SK-N-SH (cell line): ENCODE measurements around the gene NANOS3. TPM values are rescaled to one million over a fixed set of nuclear protein-coding genes. Genes with fewer than 3 reads are reported as not detected.

Source experiments
- CTCF ChIA-PET: fragments of 300-600, 350-600 bp; formaldehyde crosslinking; extraction: SDS; loops from one replicate; lab custom pipeline; 2021; lab: Yijun Ruan, JAX
- POLR2A ChIA-PET: fragments of 350-600 bp; sonication (Branson Sonifier 250); formaldehyde crosslinking; extraction: SDS; loops from one replicate; lab custom pipeline; 2020; ENCODE audit warnings: antibody characterized with exemption, inconsistent platforms; lab: Yijun Ruan, JAX
- DNase-seq: peaks from one replicate; pipeline ENCODE4 v3.0.0; 2012
- H2AFZ ChIP-seq: fragments of 200-600 bp; sonication (generic); 2 replicates; pipeline ENCODE4 v1.8.1; 2016; ENCODE audit warnings: antibody characterized with exemption, mild to moderate bottlenecking, low read depth
- H3F3A ChIP-seq: fragments of 200-600 bp; sonication (generic); replicated peaks from 2 replicates; pipeline ENCODE3; 2016; ENCODE audit warnings: antibody characterized with exemption, mild to moderate bottlenecking; ENCODE audit not compliant: insufficient read depth
- H3K27ac ChIP-seq, 2 experiments: fragments of 200-500 bp in 1 of 2; fragments of 200-600 bp in 1 of 2; sonication (Bioruptor generic) in 1 of 2; sonication (generic), shearing (Covaris generic) in 1 of 2; 2 replicates each; pipeline versions ENCODE4 v1.5.1 to v1.6.1; 2014 to 2016; ENCODE audit warnings: low read depth in 2 of 2, inconsistent platforms in 1 of 2, low read length in 1 of 2, mild to moderate bottlenecking in 1 of 2, mixed read lengths in 1 of 2
- H3K27me3 ChIP-seq: fragments of 200-600 bp; sonication (generic), shearing (Covaris generic); 2 replicates; pipeline ENCODE4 v1.6.1; 2016; ENCODE audit warnings: mixed run types; ENCODE audit not compliant: insufficient read depth
- H3K36me3 ChIP-seq, 2 experiments: fragments of 200-500 bp in 1 of 2; fragments of 200-600 bp in 1 of 2; sonication (Bioruptor generic) in 1 of 2; sonication (generic) in 1 of 2; replicated peaks in 1 of 2; 2 replicates each; pipeline versions ENCODE3 to v1.5.1; 2014 to 2016; ENCODE audit warnings: low read length in 1 of 2, mild to moderate bottlenecking in 1 of 2; ENCODE audit not compliant: insufficient read depth in 2 of 2, control insufficient read depth in 1 of 2
- H3K4me1 ChIP-seq, 2 experiments: fragments of 200-500 bp in 1 of 2; fragments of 200-600 bp in 1 of 2; sonication (Bioruptor generic) in 1 of 2; sonication (generic), shearing (Covaris generic) in 1 of 2; 2 replicates each; pipeline versions ENCODE4 v1.5.1 to v1.6.1; 2014 to 2016; ENCODE audit warnings: low read depth in 1 of 2, low read length in 1 of 2, mixed run types in 1 of 2; ENCODE audit not compliant: insufficient read depth in 2 of 2, control insufficient read depth in 1 of 2
- H3K4me2 ChIP-seq: fragments of 200-600 bp; sonication (generic), shearing (Covaris generic); 2 replicates; pipeline ENCODE4 v1.6.1; 2017; ENCODE audit warnings: mixed run types
- H3K4me3 ChIP-seq, 2 experiments: fragments of 200-500 bp in 1 of 2; fragments of 200-600 bp in 1 of 2; sonication (Bioruptor generic) in 1 of 2; sonication (generic), shearing (Covaris generic) in 1 of 2; 2 replicates each; pipeline versions ENCODE4 v1.5.1 to v1.8.1; 2014 to 2016; ENCODE audit warnings: low read depth in 2 of 2, inconsistent platforms in 1 of 2, low read length in 1 of 2, mild to moderate bottlenecking in 1 of 2, mixed read lengths in 1 of 2, moderate library complexity in 1 of 2
- H3K79me2 ChIP-seq: fragments of 200-600 bp; sonication (generic); 2 replicates; pipeline ENCODE4 v1.8.1; 2017; ENCODE audit warnings: mild to moderate bottlenecking; ENCODE audit not compliant: insufficient read depth
- H3K9ac ChIP-seq: fragments of 200-600 bp; sonication (generic); 2 replicates; pipeline ENCODE4 v1.6.1; 2017; ENCODE audit warnings: mixed run types
- H3K9me2 ChIP-seq: fragments of 200-600 bp; sonication (generic); 2 replicates; pipeline ENCODE4 v1.6.1; 2017; ENCODE audit warnings: mixed run types
- H3K9me3 ChIP-seq: fragments of 200-600 bp; sonication (generic); 2 replicates; pipeline ENCODE4 v1.6.1; 2017; ENCODE audit warnings: mixed run types, mild to moderate bottlenecking, moderate library complexity
- H4K20me1 ChIP-seq: fragments of 200-600 bp; sonication (generic); 2 replicates; pipeline ENCODE4 v1.6.1; 2017; ENCODE audit warnings: mild to moderate bottlenecking, mixed run types; ENCODE audit not compliant: insufficient read depth
- CTCF ChIP-seq: fragments of 200-600 bp; sonication (generic); IDR thresholded peaks from 2 replicates; pipeline ENCODE4 v1.6.1; 2017; ENCODE audit warnings: antibody characterized with exemption, mild to moderate bottlenecking, moderate library complexity
- ELF1 ChIP-seq: IDR thresholded peaks from 2 replicates; pipeline ENCODE4 v1.4.0; 2012
- EP300 ChIP-seq, 2 experiments: IDR thresholded peaks; 2 replicates each; pipeline versions ENCODE4 v1.4.0 to v1.6.1; 2012; ENCODE audit warnings: borderline replicate concordance in 1 of 2, low read depth in 1 of 2, low read length in 1 of 2
- FOXJ3 ChIP-seq: sonication (generic); formaldehyde crosslinking; IDR thresholded peaks from 2 replicates; pipeline ENCODE4 v1.5.1; 2020; ENCODE audit warnings: mild to moderate bottlenecking, missing genetic modification reagents
- FOXM1 ChIP-seq: IDR thresholded peaks from 2 replicates; pipeline ENCODE4 v1.4.0; 2012; ENCODE audit warnings: low read depth, mild to moderate bottlenecking
- GATA2 ChIP-seq: sonication (generic); formaldehyde crosslinking; IDR thresholded peaks from 2 replicates; pipeline ENCODE4 v1.5.0; 2020; ENCODE audit warnings: mild to moderate bottlenecking, missing genetic modification reagents
- IRF3 ChIP-seq: fragments of 150-350 bp; IDR thresholded peaks from 2 replicates; pipeline ENCODE4 v1.6.1; 2016; ENCODE audit warnings: mild to moderate bottlenecking, low read depth, low read length
- JUND ChIP-seq: IDR thresholded peaks from 2 replicates; pipeline ENCODE4 v1.4.0; 2012
- MAX ChIP-seq: IDR thresholded peaks from 2 replicates; pipeline ENCODE4 v1.4.0; 2012; ENCODE audit warnings: low read depth
- MEF2A ChIP-seq: IDR thresholded peaks from 2 replicates; pipeline ENCODE4 v1.4.0; 2012; ENCODE audit warnings: low read depth, borderline replicate concordance
- MXI1 ChIP-seq: IDR thresholded peaks from 2 replicates; pipeline ENCODE4 v1.6.1; 2012; ENCODE audit warnings: mild to moderate bottlenecking, low read depth, low read length, improper control_type of control experiment
- NRF1 ChIP-seq: IDR thresholded peaks from 2 replicates; pipeline ENCODE4 v1.6.1; 2012; ENCODE audit warnings: low read depth, mild to moderate bottlenecking, low read length
- PBX3 ChIP-seq: IDR thresholded peaks from 2 replicates; pipeline ENCODE4; 2012
- POLR2AphosphoS5 ChIP-seq: IDR thresholded peaks from 2 replicates; pipeline ENCODE4 v1.6.1; 2012; ENCODE audit warnings: low read depth, low read length
- RAD21 ChIP-seq: IDR thresholded peaks from 2 replicates; pipeline ENCODE4 v1.6.1; 2012; ENCODE audit warnings: mild to moderate bottlenecking, low read length
- RCOR1 ChIP-seq: fragments of 150-350 bp; IDR thresholded peaks from 2 replicates; pipeline ENCODE4 v1.6.1; 2017; ENCODE audit warnings: antibody characterized with exemption, low read length
- SIN3A ChIP-seq: IDR thresholded peaks from 2 replicates; pipeline ENCODE4 v1.6.1; 2012; ENCODE audit warnings: low read depth, mild to moderate bottlenecking, low read length, moderate library complexity, borderline replicate concordance
- SMC3 ChIP-seq: IDR thresholded peaks from 2 replicates; pipeline ENCODE4 v1.6.1; 2012; ENCODE audit warnings: low read depth, low read length, improper control_type of control experiment
- TAF1 ChIP-seq: IDR thresholded peaks from 2 replicates; pipeline ENCODE4 v1.6.1; 2012; ENCODE audit warnings: low read depth, mild to moderate bottlenecking, low read length, moderate library complexity, borderline replicate concordance
- USF1 ChIP-seq: IDR thresholded peaks from 2 replicates; pipeline ENCODE4 v1.4.0; 2012; ENCODE audit warnings: low read depth, borderline replicate concordance
- YY1 ChIP-seq: IDR thresholded peaks from 2 replicates; pipeline ENCODE4 v1.4.0; 2012; ENCODE audit warnings: low read depth, mild to moderate bottlenecking
- ZBTB33 ChIP-seq: IDR thresholded peaks from 2 replicates; pipeline ENCODE4 v1.4.0; 2012; ENCODE audit warnings: low read depth, borderline replicate concordance
- WGBS: methylation state at CpG from one replicate; pipeline ENCODE4 v1.1.6; 2017; ENCODE audit warnings: low lambda C conversion rate; 5-methylcytosine and 5-hydroxymethylcytosine counted together
- polyA plus RNA-seq, 3 experiments: library from polyadenylated mRNA; depleted of rRNA; stranded (reverse); fragments of >200 nt; gene quantifications; 2 replicates each; pipeline ENCODE4 v1.2.3, GENCODE V29; 2012

Gene NANOS3
- polyA plus RNA-seq, 1 of the 3 experiments (the other 2 are of a cell fraction): 0.53 TPM

GRCh38 chr19:13839130-13839937 lies 37.6 kb upstream of the NANOS3 start:
- Histone ChIP-seq H3K79me2 (peaks cover 98% of the 10 kb centered on the region), H3K36me3 (peaks cover 22 to 60% of the 10 kb centered on the region in 2 experiments), H3F3A (peaks cover 81% of the 10 kb centered on the region), H3K9me2 (no peaks in the 10 kb centered on the region), H4K20me1 (peaks cover 81% of the 10 kb centered on the region), H3K4me2 (peak overlapping the region; percentile 93), H3K27ac (peak overlapping the region; percentile 97 to 99), H2AFZ (no peak overlapping the region), H3K4me1 (peaks cover 56 to 66% of the 10 kb centered on the region in 2 experiments), H3K27me3 (no peaks in the 10 kb centered on the region), H3K4me3 (peak overlapping the region; percentile 77 to 82), H3K9me3 (no peaks in the 10 kb centered on the region), H3K9ac (peak overlapping the region; percentile 99)
- peak; percentile 91 for DNase-seq
- POLR2A ChIA-PET: interaction anchor here (0.8 to 2.5 kb wide), 7 partner anchors 8 to 679 kb away, joined by 3 to 9 read pairs (median 5); partner anchors contain the start of genes DNAJB1 and ZSWIM4
- WGBS: under 1% methylated on average over 24 of the region's 36 CpGs
- CTCF ChIA-PET: interaction anchor here (0.6 to 8.4 kb wide), 6 partner anchors 10 to 50 kb away, joined by 3 to 61 read pairs (median 3); partner anchors contain the start of gene ZSWIM4
- TF ChIP-seq RCOR1 (peak; percentile 49), JUND (no peak; the same call in none of the 2 replicates), RAD21 (no peak; the same call in 1 of the 2 replicates), SIN3A (peak; percentile 27; the same call in 1 of the 2 replicates), POLR2AphosphoS5 (peak; percentile 57), MEF2A (no peak; the same call in 1 of the 2 replicates), MAX (peak; percentile 59), SMC3 (no peak), PBX3 (peak; percentile 95), NRF1 (no peak), GATA2 (CRISPR knock-in tag) (no peak), USF1 (no peak), ELF1 (peak; percentile 18; the same call in 1 of the 2 replicates), IRF3 (no peak), EP300 (IDR thresholded peaks at IDR 0.05; ENCODE audit: borderline replicate concordance in 1 of 2, low read depth in 1 of 2, low read length in 1 of 2) (peak; percentile 80 to 86), YY1 (peak; percentile 80), MXI1 (peak; percentile 56), CTCF (no peak), ZBTB33 (0 out of 2 replicates have a peak, but pooled peaks have one; percentile 29), TAF1 (peak; percentile 83; the same call in 1 of the 2 replicates), FOXJ3 (CRISPR knock-in tag) (peak; percentile 68; the same call in 1 of the 2 replicates), FOXM1 (0 out of 2 replicates have a peak, but pooled peaks have one; percentile 47)
